HG02588 (cell line): ENCODE results near the gene PGP.

Source experiments
- ATAC-seq: cut with Tn5 transposase; IDR thresholded peaks from one replicate; pipeline ENCODE4 v1.9.1; 2021; ENCODE audit warnings: mild to moderate bottlenecking, moderate library complexity; ENCODE audit not compliant: unreplicated experiment

Gene PGP

DNA sequence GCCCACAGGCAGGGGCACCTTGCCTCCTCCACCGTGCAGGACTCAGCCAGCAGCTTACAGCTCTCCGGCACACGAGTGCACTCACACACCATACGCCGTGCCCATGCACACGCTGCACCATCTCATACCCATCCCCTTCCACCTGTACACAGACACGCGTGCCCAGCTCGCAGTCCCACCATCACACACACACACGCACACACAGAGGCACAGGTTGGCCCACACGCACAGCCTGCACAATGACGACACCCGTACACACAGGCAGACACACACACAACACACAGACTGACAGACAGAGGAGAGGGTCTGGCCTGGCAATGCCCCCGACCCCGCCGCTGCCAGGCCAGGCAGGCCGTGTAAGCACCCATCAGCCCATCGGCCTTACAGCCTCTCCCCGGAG, 30.3 kb downstream of the PGP start:
- no peak for ATAC-seq

GRCh38 chr16:2183671-2184070, 31.0 kb downstream of the PGP start:
- no peak for ATAC-seq

GRCh38 chr16:2181952-2182351, 32.7 kb downstream of the PGP start:
- ATAC-seq, result no peak

GRCh38 chr16:2180962-2181923, 33.4 kb downstream of the PGP start:
- no peak for ATAC-seq

DNA sequence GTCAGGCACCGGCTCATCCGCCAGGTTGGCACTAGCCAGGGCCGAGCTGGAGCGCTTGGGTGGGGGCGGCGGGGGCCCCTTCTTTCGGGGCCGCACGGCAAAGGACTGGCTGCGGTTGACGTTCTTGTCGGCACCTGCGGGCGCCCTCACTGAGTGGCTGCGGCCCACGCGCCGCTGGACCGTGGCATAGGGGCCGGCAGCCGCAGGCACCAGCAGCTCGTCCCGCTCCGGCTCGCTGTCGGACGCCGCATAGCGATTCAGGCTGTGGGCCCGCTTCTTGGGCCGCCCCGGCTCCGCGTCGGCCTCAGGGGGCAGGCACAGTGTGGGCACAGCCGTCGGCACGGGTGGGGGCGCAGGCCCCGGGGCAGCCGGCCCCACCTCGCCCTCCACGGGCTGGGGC, 34.2 kb downstream of the PGP start:
- ATAC-seq, result no peak

- ATAC-seq, result no peak
Observed at GRCh38 chr16:2179576-2179975, 35.1 kb downstream of the PGP start.

DNA sequence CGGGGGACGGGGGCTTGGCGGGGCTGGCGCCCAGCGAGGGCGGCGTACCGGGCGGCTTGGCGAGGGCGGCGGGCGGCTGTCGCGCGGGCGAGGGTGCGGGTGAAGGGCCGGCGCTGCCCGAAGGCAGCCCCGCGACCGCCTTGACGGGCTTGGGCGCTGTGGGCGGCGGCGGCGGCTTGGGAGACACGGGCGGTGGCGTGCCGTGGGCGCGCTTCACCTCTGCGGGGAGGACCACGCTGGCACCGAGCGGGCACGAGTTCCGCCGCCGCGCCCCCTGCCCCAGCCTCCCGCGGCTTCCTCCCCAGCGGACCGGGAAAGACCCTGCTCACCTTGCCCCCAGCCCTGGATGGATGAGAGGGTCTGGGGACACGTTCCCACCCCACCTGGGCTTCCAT, 35.5 kb downstream of the PGP start:
- ATAC-seq, result no peak

GRCh38 chr16:2178321-2179106, 36.1 kb downstream of the PGP start:
- no peak for ATAC-seq

- no peak for ATAC-seq
Observed at GRCh38 chr16:2177561-2177960, 37.1 kb downstream of the PGP start.

DNA sequence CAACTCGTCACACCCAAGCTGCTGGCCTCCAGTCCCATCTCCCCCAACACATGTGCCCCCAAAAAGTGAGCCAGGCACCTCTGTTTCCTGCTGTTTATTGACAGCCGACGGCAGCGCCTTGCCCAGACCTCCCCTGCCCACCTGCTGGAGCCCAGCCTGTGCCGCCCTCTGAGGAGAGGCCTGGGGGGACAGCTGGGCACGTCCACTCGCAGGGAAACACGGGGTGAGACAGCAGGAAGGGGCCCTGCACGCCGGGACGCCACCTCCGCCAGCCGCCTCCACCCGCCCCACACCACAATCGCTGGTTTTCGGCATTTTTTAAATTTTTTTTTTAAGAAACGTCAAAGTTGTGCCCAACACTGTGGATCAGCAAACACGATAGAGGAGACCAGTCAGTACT, 37.5 kb downstream of the PGP start:
- no peak for ATAC-seq

DNA sequence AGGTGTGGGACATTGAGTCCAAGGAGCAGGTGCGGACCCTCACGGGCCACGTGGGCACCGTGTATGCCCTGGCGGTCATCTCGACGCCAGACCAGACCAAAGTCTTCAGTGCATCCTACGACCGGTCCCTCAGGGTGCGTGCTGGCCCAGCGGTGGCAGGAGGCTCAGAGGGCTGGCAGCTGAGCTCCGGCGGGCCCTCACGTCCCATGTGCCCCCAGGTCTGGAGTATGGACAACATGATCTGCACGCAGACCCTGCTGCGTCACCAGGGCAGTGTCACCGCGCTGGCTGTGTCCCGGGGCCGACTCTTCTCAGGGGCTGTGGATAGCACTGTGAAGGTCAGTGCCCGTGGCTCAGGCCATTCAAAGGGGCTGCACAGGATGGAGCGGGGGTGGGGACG, 38.6 kb downstream of the PGP start:
- ATAC-seq, result no peak

GRCh38 chr16:2175454-2175853, 39.2 kb downstream of the PGP start:
- ATAC-seq, result no peak

DNA sequence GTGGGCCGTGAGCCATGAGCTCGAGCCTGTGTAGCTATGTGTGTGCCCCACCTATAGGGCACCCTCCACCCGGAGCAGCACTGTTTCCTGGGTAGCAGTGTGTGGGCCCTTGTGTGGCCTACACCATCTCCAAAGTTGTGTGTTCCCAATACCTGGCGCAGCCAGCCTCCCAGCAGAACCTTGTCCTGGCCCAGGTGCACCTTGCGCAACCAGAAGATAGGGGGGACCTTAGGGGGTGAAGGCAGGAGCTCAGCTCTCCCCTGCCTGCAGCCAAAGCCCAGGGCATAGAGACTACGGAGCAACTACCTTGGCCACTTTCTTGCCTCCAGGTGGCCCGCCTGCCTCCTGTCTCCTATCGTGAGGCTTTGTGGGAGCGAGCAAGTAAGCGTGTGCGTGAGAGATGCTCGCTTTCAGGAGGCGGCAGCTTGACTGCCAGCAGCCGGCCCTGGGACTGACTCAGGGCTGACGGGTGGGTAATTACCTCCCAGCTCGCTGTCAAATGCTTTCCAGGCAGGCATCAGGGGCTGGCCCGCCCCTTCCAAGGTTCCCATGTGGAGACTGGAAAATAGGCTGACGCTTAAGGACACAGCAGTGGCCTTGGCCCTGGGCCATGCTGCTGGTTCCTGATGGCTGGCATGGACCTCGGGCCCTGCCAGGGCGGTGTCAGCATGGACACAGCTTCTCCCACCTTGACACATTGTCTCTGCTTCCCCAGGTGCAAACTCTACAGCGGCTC, 40.1 kb downstream of the PGP start:
- no peak for ATAC-seq

DNA sequence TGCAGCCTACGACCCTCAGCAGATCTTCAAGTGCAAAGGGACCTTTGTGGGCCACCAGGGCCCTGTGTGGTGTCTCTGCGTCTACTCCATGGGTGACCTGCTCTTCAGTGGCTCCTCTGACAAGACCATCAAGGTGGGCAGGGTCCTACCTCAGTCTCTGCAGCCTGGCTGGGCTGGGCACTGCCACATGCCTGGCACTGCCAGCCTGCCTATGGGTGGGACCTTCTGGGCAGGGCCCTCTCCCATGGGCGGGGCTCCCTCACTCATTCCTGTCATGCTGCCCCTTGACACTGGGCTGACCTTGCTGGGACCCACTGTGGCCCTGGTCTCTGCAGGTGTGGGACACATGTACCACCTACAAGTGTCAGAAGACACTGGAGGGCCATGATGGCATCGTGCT, 40.7 kb downstream of the PGP start:
- ATAC-seq, result no peak

- no peak for ATAC-seq
Observed at GRCh38 chr16:2173366-2173765, 41.3 kb downstream of the PGP start.

- ATAC-seq, result no peak
Observed at GRCh38 chr16:2172688-2173335, 41.8 kb downstream of the PGP start.

GRCh38 chr16:2171601-2172178, 43.0 kb downstream of the PGP start:
- ATAC-seq, result no peak

GRCh38 chr16:2170587-2171435, 43.8 kb downstream of the PGP start:
- ATAC-seq, result no peak

DNA sequence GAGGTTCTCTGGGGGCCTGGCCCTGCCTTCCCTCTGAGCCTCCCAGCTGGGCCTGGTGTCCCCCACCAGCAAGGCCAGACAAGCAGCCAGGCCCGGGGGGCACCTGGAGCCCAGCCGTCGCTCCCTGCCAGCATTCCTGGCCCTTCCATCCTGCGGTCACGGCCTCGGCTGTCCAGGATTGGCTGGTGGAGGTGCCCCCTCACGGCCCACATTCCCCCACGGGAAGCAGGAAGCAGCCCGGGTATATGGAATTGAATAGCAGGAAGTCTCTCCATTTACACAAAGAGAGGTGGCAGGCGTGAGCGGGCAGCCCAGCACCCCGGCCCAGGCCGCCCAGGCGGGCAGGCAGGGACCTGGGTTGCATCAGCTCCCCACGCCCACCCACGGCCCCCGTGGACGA, 44.6 kb downstream of the PGP start:
- no peak for ATAC-seq
